ENCODE data around the gene RHOG.

The RHOG gene

DNA sequence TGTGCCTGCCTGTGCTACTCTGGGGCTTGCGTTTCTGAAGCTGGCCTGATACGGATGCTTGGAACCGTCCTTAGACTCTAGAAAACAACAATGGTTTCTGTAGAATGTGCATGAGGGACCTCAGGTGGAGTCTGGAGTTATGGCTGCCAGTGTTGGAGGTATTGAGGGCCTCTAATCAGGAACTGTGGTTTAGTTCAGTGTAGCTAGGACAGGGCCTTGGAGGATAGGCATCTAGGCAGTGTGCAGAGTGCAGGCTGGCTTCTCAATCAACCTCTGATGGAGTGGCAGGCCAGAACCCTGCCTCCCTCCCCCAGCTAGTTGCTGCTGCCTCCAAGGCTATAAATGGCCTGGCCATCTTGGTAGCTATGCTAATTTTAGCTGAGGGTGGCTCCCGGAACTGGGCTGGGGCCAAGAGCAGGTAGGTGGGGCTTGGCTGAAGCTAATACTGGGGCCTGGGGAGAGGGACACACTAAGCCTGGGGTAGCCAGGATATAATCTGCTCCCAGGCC lies 18.7 kb upstream of the RHOG start:
- no peak for DNase-seq (ENCODE audit: low read depth)

DNA sequence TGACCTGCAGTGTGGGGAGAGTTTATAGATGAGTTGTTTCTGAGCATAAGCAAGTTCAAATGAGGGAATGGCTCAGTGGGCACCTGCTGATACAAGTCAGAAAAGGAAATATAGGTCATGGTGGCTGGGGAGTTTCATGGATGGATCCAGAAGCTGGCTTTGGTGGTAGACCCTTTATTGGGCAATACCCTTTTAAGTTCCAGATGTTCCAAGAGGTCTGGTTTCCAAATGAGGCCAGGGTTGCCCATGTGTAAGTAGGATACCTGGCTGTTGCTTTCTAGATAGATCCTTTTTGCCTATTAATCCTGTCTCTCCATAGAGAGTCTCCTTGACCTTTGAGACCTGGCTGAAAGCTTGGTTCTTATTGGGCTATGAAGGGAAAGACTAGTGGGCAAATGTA lies 16.9 kb upstream of the RHOG start:
- DNase-seq (ENCODE audit: low read depth) = no peak

DNA sequence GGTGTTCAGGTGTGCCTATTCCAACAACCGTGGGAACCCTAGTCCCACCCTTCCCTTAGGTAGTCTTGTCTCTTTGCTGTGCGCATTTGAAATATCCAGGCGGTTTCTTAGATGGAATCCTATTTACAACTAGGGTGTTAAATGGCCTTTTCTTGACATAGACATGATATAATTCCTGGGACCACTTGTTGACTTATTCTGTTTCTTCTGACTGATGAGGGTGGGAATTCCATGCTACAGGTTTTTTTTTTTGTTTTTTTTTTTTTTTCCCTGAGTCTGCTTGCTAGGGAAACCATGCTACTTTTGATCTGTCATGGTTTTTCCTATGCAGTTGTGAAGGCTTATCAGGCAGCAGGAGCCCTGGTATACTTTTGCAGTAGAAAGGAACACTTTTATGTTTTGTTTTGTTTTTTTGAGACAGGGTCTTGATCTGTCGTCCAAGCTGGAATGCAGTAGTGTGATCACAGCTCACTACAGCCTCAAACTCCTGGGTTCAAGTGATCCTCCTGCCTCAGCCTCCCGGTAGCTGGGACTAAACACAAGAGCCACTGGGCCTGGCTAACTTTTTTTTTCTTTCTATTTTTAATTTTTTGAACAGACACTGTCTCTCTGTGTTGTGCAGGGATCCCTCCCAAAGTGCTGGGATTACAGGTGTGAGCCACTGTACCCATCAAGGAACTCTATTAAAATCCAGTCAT lies 16.2 kb upstream of the RHOG start:
- no peak for DNase-seq (ENCODE audit: low read depth)

DNA sequence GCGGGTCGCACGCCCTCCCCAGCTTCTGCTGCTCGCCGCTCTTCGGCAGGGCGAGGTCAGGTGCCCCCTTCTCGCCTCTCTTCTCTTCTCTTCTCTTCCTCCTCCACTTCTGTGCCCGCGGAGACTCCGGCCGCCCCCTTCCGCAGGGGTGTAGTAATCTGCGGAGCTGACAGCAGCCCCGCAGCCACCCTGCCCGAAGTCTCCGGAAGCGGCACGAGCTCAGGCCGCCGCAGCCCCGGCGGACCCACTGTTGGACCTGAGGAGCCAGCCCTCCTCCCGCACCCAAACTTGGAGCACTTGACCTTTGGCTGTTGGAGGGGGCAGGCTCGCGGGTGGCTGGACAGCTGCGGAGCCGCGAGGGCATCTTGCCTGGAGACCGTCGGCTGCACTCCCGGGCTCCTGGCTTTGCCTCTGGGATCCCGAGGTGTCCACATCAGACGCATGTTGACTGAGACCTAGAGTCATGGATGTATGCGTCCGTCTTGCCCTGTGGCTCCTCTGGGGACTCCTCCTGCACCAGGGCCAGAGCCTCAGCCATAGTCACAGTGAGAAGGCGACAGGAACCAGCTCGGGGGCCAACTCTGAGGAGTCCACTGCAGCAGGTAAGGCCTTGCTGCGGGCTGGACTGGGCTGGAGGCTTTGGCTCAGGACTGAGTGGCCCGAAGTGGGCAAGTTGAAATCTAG lies 15.2 kb upstream of the RHOG start:
- peak; percentile 24 for DNase-seq (ENCODE audit: low read depth)

DNA sequence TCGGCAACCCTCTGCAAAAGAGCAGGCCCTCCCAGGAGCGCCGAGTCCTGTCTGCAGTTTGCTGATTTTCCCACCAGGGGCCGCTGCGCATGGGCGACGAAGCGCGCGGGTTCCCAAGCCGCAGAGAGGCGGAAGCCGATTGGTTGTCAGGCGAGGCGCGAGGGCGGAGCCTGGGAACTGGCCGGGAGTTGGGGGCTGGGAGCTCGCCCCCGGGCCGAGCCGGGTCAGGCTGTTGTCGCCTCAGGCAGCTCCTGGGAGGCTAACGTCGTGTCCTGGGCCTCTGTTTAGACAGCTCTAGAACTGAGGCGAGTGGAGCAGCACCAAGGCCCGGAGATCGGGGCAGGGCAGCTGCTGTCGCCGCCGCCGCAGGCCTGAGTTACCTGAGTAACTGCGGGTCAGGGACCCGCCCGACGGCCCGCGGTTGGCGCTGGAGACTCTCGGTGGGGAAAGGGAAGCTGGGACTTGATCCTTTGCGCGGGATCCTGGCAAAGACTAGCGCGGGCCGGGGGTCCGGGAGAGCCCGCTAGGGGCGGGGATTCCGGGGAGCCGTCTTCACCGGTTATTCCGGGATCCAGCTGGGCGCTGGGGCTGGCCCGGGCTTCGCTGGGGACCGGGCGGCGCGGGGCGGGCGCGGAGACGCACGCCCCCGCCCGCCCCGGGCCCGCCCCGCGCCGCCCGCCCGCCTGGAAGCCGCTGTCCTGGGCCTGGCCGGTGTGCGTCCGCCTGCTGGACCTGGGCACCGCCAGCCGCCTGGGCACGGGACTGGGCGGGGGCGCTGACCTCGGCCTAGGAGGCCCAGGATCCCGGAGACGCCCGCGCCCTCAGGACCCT lies 14.4 kb upstream of the RHOG start, which contains the start of gene STIM1:
Gene STIM1 (plus strand): TSS at position 688 of the 831 bp plus-strand sequence. CDS start 607 bp downstream, outside the sequence.
- peak; percentile 96 for DNase-seq (ENCODE audit: low read depth)

DNA sequence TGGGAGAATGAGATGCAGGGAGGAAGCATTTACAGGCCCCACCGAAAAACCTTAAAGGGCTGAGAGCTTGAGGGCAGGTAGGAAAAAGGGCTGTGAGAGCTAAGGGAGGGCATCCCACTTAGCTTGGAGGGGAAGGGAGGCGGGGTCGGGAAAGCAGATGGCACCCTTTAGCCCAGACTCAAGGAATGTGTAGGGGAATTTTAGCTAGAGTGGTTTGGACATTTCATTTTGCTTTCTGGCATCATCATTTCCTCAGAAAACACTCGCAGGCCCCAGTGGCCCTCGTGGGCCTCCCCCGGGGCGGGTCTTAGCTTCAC lies 13.9 kb upstream of the RHOG start:
- no peak for DNase-seq (ENCODE audit: low read depth)

DNA sequence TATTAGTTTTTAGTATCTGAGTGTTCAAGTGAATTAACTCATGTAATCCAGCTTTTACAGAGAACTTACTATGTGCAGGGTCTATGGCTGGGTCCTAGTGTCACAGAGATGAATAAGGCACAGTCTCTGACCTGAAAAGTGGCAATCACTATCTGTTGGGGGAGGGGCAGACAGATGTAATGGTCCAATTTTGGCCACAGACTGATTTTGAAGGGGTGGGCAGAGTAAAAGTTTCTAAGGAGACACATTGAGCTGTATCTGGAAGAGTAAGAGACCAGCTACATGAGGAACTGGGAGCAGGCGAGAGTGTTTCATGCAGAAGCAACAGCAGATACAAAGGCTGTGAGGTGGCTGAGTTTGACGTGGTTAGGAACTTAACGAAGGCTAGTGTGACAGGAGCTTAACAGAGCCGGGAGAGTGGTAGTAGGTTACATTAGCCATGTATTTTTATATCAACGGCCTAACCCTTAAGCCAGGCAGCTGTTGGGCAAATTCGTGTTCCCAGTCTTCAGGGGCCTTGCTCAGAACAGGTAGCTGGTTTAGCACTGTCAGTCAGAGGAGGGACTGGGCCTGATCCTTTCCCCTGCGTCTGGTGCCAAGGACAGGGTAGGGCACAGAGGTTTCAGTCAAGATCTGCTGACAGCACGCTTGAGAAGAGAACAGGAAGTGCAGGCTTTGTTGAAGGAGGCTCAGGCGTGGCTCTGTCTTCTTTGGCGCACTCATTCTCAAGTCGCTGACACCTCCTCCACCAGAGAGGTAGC lies 13.3 kb upstream of the RHOG start:
- DNase-seq (ENCODE audit: low read depth) = peak; percentile 33

DNA sequence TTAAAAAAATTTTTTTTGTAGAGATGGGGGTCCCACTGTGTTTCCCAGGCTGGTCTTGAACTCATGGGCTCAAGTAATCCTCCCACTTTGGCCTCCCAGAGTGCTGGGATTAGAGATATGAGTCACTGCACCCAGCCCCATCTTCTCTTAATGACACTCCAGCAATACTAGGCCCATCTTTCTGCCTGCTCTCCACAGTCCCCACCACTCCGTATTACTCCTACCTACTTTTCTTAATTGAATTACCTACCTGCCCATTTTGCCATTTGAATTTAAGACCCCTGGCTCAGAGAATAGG lies 12.7 kb upstream of the RHOG start:
- DNase-seq (ENCODE audit: low read depth) = no peak

DNA sequence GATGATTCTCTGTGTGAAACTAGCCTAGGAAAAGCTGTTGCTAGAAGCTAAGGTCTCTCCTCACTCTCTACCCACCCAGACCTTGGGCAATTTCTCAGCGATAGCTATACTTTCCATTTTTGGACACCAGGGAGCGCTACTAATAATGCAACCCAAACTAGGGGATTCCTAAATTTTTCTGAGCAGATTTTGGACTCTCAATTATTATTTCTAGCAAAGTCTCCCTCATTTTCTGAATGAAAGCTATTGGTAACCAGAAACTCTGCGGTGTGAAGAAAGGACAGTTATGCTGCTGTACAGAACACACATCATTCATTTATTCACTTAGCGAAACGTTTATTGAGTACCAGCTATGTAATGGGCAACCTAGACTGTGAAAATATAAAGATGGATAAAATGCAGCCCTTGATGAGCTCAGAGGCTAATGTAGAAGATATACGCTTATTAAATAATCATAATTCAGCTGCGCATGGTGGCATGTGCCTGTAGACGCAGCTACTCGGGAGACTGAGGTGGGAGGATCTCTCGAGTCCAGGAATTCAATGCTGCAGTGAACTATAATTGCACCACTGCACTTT lies 8.6 kb upstream of the RHOG start:
- DNase-seq (ENCODE audit: low read depth) = no peak

DNA sequence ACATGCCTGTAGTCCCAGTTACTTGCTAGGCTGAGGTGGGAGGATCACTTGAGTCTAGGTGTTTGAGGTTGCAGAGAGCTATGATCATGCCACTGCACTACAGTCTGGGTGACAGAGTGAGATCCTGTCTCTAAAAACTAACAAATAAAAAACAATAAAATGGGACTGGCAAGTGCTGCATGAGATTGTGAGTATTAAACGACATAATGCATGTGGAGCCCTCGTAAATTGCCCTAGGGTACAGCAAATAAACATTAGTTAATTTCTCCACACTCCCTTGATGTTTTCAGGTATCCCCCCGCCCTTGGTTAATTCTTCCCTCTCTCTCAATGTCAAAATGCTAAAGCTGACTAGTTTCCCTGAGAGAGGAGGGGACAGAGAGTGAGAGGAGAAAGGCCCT lies 4.9 kb upstream of the RHOG start:
- DNase-seq (ENCODE audit: low read depth) = no peak

DNA sequence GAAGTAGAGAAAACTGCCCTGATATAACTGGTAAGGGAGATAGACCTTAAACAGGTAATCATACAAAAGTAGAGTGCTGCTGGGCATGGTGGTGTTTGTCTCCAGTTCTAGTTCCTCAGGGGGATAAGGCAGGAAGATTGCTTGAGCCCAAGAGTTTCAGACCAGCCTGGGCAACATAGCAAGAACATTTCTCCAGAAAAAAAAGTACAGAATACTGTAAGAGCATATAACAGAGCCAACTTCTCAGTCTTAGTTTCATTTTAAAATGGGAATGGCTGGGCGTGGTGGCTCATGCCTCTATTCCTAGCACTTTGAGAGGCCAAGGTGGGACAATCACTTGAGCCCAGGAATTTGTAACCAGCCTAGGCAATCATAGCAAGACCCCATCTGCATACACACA lies 4.5 kb upstream of the RHOG start:
- no peak for DNase-seq (ENCODE audit: low read depth)

DNA sequence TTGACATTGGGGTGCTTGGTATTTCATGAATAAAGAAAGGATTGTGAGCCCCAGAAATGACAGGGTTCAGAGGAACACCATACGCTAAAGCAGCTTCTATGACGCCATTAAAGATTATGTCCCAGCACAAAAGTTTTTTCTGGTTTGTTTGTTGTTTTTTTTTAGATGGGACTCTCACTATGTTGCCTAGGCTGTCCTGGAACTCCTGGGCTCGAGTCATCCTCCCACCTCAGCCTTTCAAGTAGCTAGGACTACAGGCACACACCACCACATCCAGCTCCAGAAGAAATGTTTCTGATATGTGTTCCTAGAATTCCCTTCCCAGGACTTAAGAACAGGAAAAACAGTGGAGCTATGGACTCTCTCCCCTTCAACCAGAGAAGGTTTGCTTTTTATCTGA lies 2.6 kb upstream of the RHOG start:
- DNase-seq (ENCODE audit: low read depth) = no peak

DNA sequence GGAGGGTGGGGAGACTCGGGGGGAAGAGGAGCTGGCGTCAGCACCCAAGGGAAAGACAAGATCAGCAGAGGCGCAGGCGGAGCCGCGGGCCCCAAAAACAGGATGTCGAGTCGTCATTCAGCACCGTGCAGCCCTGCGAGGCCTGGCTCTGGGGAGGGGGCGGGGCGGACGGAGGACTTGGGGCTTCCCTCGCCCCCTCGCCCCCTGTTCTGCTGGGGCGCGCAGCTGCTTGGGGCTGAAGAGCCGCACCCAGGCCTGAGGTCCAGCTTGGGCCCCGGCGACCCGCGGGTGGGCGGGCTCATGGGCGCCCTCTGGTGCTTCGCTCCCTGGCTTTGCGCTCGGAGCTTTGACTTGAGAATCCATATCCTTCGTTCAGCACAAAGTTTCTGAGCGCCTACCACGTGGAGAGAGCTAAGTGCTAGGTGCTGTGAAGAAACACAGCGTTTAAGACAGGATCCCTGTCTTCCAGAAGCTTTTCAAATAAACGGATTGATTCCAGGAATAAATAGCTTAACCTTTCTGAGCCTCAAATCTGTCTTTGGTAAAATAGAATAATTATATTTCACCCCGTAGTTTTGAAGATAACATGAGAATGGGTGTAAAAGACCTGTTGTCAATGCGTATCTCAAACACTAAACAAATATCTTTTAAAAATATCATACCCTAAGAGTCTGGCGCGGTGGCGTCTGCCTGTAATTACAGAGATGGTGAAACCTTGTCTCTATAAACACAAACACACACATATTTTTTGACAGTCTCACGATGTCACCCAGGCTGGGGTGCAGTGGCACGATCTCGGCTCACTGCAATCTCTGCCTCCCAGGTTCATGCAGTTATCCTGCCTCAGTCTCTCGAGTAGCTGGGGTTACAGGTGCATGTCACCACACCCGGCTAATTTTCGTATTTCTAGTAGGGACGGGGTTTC lies 929 bp upstream of the RHOG start:
- DNase-seq (ENCODE audit: low read depth) = no peak

DNA sequence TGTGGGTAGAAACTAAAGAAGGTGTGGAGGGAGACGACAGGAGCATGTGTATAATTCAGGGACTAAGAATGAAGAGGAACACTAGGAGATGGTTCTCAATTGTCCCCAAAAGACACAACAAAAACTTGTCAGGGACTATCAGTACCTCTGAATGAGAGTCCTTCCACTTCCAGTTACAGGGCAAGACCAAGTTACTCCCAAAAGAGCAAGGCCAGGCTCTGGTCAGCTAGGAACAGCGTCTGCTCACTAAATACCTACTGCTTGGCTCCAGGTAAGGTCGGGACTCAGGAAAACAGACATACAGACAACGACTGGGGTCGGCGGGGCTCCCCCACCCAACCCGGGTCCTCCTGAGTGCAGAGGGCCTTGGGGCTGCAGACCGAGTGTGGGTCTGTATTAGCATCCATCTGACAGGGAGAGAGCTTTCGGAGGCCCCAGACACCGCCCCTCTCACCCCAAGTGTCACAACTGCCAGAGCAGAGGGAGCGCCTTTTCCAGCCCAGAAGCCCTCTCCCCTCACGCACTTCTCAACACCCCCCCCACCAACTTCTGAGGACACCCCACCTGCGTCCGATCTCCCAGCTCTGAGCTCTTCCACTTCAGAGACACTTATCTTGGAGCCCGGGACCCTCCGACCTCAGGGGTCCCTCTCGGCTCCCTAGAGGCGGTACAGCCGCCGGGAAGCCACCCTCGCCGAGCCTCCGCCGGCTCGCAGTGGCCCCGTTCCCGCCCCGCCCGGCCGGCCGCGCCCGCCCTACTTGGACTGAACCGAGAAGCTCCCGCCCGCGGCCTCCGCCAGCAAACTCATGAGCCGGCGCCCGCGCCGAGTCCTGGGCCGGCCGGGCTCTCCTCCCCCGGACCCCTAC lies 522 bp downstream of the RHOG start:
- DNase-seq (ENCODE audit: low read depth) = peak; percentile 25

DNA sequence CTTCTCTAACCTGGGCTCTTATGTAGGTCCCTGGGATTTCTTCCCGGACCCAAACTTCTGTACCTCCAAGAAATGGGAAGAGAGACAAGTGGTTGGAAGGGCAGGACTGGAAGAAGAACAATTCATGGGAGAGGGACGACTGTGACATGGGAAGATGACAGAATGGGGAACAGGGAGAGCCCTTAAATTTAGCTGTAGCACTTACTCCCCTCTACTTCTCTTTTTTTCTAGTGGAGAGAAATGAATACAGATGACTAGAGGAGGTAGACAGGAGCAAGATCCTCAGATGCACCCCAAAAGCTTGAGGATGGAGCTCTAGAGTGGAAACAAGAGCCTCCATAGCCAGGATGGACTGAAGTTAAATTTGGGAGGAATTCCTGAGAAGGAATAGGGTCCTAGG lies 2.3 kb downstream of the RHOG start:
- no peak for DNase-seq (ENCODE audit: low read depth)

DNA sequence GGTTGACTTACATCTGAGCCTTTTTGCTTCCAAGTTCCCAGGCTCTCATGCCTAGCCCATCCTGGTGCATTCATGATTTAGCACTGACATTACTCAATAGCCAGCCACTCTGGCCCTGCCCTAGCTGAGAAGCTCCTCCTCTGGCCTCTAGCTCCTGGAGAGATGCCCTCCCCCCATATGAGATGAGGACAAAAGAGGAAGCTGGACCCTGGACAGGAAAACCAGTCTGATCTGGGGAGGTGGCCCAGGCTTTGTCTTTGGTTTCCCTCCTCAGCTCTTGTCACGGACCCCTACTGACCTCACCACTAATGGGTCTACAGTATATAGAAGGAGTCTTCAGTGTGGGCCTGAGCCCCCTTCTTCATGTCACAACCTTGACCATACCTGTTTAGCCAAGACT lies 3.0 kb downstream of the RHOG start:
- DNase-seq (ENCODE audit: low read depth) = no peak

DNA sequence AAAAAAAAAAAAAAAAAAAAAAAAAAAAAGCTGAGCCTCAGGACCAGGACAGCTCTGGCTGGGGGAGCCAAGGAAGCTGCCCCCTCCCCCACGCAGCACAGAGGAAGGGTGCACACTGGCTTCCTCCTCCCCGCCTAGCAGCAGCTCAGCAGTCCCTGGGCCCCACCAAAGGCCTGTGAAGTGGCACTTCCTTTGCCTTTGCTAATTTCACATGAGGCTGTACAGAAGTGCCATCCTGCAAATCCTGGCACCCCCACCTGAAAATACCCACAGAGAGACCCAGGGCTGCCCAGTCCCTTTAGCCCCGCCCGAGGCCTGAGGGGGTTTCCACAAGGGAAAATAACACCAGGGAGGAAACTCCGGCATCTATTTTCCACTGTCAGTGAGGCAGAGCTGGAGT lies 3.9 kb downstream of the RHOG start:
- DNase-seq (ENCODE audit: low read depth) = peak; percentile 30

DNA sequence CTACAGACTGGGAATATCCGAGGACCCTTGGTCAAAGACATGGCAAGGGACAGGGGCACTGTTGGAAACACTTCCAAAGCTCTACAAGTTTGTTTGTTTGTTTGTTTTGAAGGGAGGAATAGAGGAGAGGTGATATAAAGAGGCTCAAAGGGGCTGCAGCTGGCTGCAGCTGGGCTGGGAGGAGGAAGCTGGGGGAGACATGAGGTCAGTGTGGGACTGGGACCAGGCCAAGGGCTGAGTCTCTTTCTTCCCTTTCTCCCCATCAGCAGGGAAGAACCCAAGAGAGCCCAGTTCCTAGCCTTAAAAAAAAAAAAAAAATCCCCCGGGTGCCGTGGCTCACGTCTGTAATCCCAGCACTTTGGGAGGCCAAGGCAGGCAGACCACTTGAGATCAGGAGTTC lies 5.0 kb downstream of the RHOG start:
- no peak for DNase-seq (ENCODE audit: low read depth)

DNA sequence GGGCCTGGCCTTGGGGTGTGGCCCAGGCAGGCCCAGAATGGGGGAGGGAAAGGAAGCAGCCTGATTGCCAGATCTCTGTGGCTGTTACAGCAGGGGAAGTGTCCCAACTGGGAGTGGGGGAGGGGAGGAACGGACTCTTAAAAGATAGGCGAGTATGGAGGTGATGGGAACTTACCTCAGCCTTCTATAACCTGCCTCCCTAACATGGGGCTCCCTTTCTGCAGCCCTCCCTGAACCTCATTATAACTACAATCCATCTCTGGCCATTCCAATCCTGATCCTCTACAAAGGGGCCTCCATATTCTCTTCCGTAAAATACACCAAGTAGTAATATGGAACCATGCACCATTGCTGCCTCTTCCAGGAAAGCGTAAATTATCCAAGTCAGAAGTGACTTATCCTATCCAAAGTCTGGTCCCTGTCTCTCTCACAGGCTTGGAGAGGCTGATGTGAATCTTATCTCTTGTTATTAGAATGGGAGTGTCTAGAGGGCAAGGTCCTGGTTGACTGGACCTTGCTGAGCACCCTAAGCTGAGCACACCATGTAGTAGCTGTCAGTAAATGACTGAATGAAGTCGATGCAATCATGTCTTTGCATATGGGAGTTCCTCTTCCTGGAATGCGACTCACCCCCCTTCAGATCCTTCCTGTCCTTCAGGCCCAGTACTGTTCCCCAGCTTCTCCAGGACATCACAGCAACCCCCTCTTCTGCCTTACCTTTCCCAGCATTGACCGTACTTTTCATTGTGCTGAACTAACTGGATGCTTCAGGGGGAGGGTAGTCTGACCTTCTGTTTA lies 5.9 kb downstream of the RHOG start:
- DNase-seq (ENCODE audit: low read depth) = no peak
